H9 (cell line): Measurements from ENCODE around the gene CUL2. TPM values are rescaled to one million over a fixed set of nuclear protein-coding genes. Genes with fewer than 3 reads are reported as not detected.

Experiments
- DNase-seq: peaks from one replicate; pipeline ENCODE4 v3.0.0-alpha.2; 2017
- H2AFZ ChIP-seq: one replicate; pipeline ENCODE4 v1.6.1; 2013; ENCODE audit warnings: mild to moderate bottlenecking, low read length, control low read depth, moderate library complexity
- H2AK5ac ChIP-seq: 2 replicates; pipeline ENCODE4 v1.6.1; 2013; ENCODE audit warnings: low read length, control low read depth, mixed read lengths; ENCODE audit not compliant: insufficient read length
- H2BK120ac ChIP-seq: one replicate; pipeline ENCODE4 v1.6.1; 2013; ENCODE audit warnings: low read depth, mild to moderate bottlenecking, low read length, control low read depth, inconsistent platforms; ENCODE audit not compliant: poor library complexity, severe bottlenecking
- H2BK12ac ChIP-seq: 2 replicates; pipeline ENCODE4 v1.6.1; 2013; ENCODE audit warnings: low read length, control low read depth, mixed read lengths, low read depth; ENCODE audit not compliant: insufficient read length
- H2BK15ac ChIP-seq: 2 replicates; pipeline ENCODE4 v1.6.1; 2013; ENCODE audit warnings: low read depth, low read length, control low read depth
- H2BK20ac ChIP-seq: one replicate; pipeline ENCODE4 v1.6.1; 2013; ENCODE audit warnings: low read depth, mild to moderate bottlenecking, low read length, control low read depth, inconsistent platforms; ENCODE audit not compliant: poor library complexity, severe bottlenecking
- H2BK5ac ChIP-seq: 2 replicates; pipeline ENCODE4 v1.6.1; 2013; ENCODE audit warnings: low read length, control low read depth, mixed read lengths; ENCODE audit not compliant: insufficient read length
- H3K14ac ChIP-seq: 2 replicates; pipeline ENCODE4 v1.6.1; 2013; ENCODE audit warnings: low read length, control low read depth; ENCODE audit not compliant: insufficient read depth
- H3K18ac ChIP-seq: 2 replicates; pipeline ENCODE4 v1.6.1; 2013; ENCODE audit warnings: low read depth, mild to moderate bottlenecking, mixed read lengths, low read length, control low read depth; ENCODE audit not compliant: insufficient read length
- H3K23ac ChIP-seq: 2 replicates; pipeline ENCODE4 v1.6.1; 2013; ENCODE audit warnings: low read length, control low read depth, mixed read lengths, low read depth; ENCODE audit not compliant: insufficient read length
- H3K23me2 ChIP-seq: 2 replicates; pipeline ENCODE4 v1.6.1; 2013; ENCODE audit warnings: low read depth, mild to moderate bottlenecking, mixed read lengths, low read length, control low read depth; ENCODE audit not compliant: insufficient read length, poor library complexity, severe bottlenecking
- H3K27ac ChIP-seq: 2 replicates; pipeline ENCODE4 v1.5.1; 2013; ENCODE audit warnings: low read length, control low read depth, mixed read lengths, low read depth; ENCODE audit not compliant: insufficient read length
- H3K27me3 ChIP-seq: 2 replicates; pipeline ENCODE4 v1.6.1; 2013; ENCODE audit warnings: low read length, control low read depth, inconsistent platforms; ENCODE audit not compliant: insufficient read depth
- H3K4ac ChIP-seq: 2 replicates; pipeline ENCODE4 v1.6.1; 2013; ENCODE audit warnings: low read depth, mild to moderate bottlenecking, control low read depth, inconsistent platforms, low read length, moderate library complexity
- H3K4me1 ChIP-seq: 2 replicates; pipeline ENCODE4 v1.6.1; 2013; ENCODE audit warnings: low read length, control low read depth, inconsistent platforms; ENCODE audit not compliant: insufficient read depth
- H3K4me2 ChIP-seq: 2 replicates; pipeline ENCODE4 v1.6.1; 2013; ENCODE audit warnings: low read length, control low read depth, mixed read lengths; ENCODE audit not compliant: insufficient read length, insufficient read depth
- H3K56ac ChIP-seq: 2 replicates; pipeline ENCODE4 v1.6.1; 2013; ENCODE audit warnings: low read depth, mild to moderate bottlenecking, mixed read lengths, low read length, control low read depth; ENCODE audit not compliant: insufficient read length
- H3K79me1 ChIP-seq: 2 replicates; pipeline ENCODE4 v1.6.1; 2013; ENCODE audit warnings: low read depth, mild to moderate bottlenecking, moderate library complexity, low read length, control low read depth, inconsistent platforms; ENCODE audit not compliant: insufficient read depth, poor library complexity, severe bottlenecking
- H3K79me2 ChIP-seq: 2 replicates; pipeline ENCODE4 v1.6.1; 2013; ENCODE audit warnings: low read length, control low read depth, inconsistent platforms; ENCODE audit not compliant: insufficient read depth
- H3K9ac ChIP-seq: 2 replicates; pipeline ENCODE4 v1.6.1; 2013; ENCODE audit warnings: low read length, control low read depth, mixed read lengths; ENCODE audit not compliant: insufficient read length; ENCODE audit errors: extremely low read depth
- H3K9me3 ChIP-seq: one replicate; pipeline ENCODE4 v1.6.1; 2013; ENCODE audit warnings: low read depth, low read length, inconsistent platforms; ENCODE audit not compliant: control insufficient read depth
- H3T11ph ChIP-seq: one replicate; pipeline ENCODE4 v1.6.1; 2013; ENCODE audit warnings: mild to moderate bottlenecking, low read length, control low read depth, inconsistent platforms
- H4K20me1 ChIP-seq: one replicate; pipeline ENCODE4 v1.6.1; 2013; ENCODE audit not compliant: control insufficient read depth, insufficient read length, insufficient read depth
- H4K5ac ChIP-seq: 2 replicates; pipeline ENCODE4 v1.6.1; 2013; ENCODE audit warnings: low read depth, mild to moderate bottlenecking, mixed read lengths, low read length, control low read depth; ENCODE audit not compliant: insufficient read length
- H4K8ac ChIP-seq: replicated peaks from 2 replicates; pipeline ENCODE4 v1.6.1; 2013; ENCODE audit warnings: low read length, control low read depth, mixed read lengths, low read depth; ENCODE audit not compliant: insufficient read length
- H4K91ac ChIP-seq: 2 replicates; pipeline ENCODE4 v1.6.1; 2013; ENCODE audit warnings: low read depth, mild to moderate bottlenecking, moderate library complexity, mixed read lengths, low read length, control low read depth; ENCODE audit not compliant: insufficient read length
- H3K27ac Mint-ChIP-seq, 3 experiments: 2 replicates in 2 of 3; 3 replicates in 1 of 3; pipeline ENCODE4 v1.8.0; 2020 to 2021; ENCODE audit warnings: mixed read lengths in 3 of 3, mild to moderate bottlenecking in 1 of 3, moderate library complexity in 1 of 3
- H3K27me3 Mint-ChIP-seq: 2 replicates; pipeline ENCODE4 v1.8.0; 2021; ENCODE audit warnings: low read depth, mild to moderate bottlenecking, moderate library complexity, mixed read lengths
- H3K36me3 Mint-ChIP-seq, 3 experiments: 2 replicates in 2 of 3; 3 replicates in 1 of 3; pipeline ENCODE4 v1.8.0; 2020 to 2021; ENCODE audit warnings: low read depth in 3 of 3, mixed read lengths in 3 of 3; ENCODE audit not compliant: insufficient read depth in 1 of 3
- H3K4me1 Mint-ChIP-seq, 2 experiments: 2 replicates each; pipeline ENCODE4 v1.8.0; 2020; ENCODE audit warnings: mixed read lengths in 2 of 2
- H3K4me3 Mint-ChIP-seq, 2 experiments: 2 replicates in 1 of 2; 3 replicates in 1 of 2; pipeline ENCODE4 v1.8.0; 2020 to 2021; ENCODE audit warnings: mild to moderate bottlenecking in 2 of 2, mixed read lengths in 2 of 2, moderate library complexity in 1 of 2
- H3K9me3 Mint-ChIP-seq, 2 experiments: 2 replicates in 1 of 2; 3 replicates in 1 of 2; pipeline ENCODE4 v1.8.0; 2020; ENCODE audit warnings: mild to moderate bottlenecking in 2 of 2, mixed read lengths in 2 of 2, moderate library complexity in 1 of 2
- WGBS: extraction: QIAGEN DNeasy Blood & Tissue Kit; methylation state at CpG from one replicate; pipeline ENCODE4 v1.1.7; 2013; ENCODE audit warnings: missing lambda C conversion rate, low lambda C conversion rate, mixed read lengths; ENCODE audit not compliant: insufficient read length; ENCODE audit errors: extremely low coverage; 5-methylcytosine and 5-hydroxymethylcytosine counted together
- total RNA-seq: library from RNA; stranded (reverse); gene quantifications from 2 replicates; pipeline ENCODE4 v1.2.1, GENCODE V29; 2021
- TF ChIP-seq, protein P1 (sequence below): fragments of 200-600 bp; sonication (generic); conservative IDR thresholded peaks from 3 replicates; pipeline ENCODE4 v1.8.0; 2021; ENCODE audit warnings: antibody characterized with exemption, mild to moderate bottlenecking

CUL2 gene
- total RNA-seq, 1 experiment from 2014 or later, result 43.3 TPM

- DNase-seq, result no peak
- H3K27me3 Mint-ChIP-seq, result no peaks in the 10 kb centered on the region
- Histone ChIP-seq H3K4ac (no peak overlapping the region), H3K79me1 (no peaks in the 10 kb centered on the region), H3K27me3 (no peaks in the 10 kb centered on the region), H3K56ac (no peak overlapping the region), H4K91ac (no peak overlapping the region), H2BK12ac (no peak overlapping the region), H3T11ph (no peak overlapping the region), H3K9ac (no peak overlapping the region), H3K23ac (no peak overlapping the region), H2BK5ac (no peak overlapping the region), H2AK5ac (no peak overlapping the region), H3K18ac (no peak overlapping the region), H3K4me1 (peaks cover 2% of the 10 kb centered on the region), H2BK15ac (no peak overlapping the region), H3K9me3 (no peaks in the 10 kb centered on the region), H3K79me2 (no peaks in the 10 kb centered on the region), H4K20me1 (no peaks in the 10 kb centered on the region), H2BK20ac (no peak overlapping the region), H4K8ac (no peak overlapping the region), H3K14ac (no peak overlapping the region), H3K4me2 (no peak overlapping the region), H3K27ac (no peak overlapping the region), H4K5ac (no peak overlapping the region), H3K23me2 (no peaks in the 10 kb centered on the region), H2BK120ac (no peak overlapping the region), H2AFZ (no peak overlapping the region)
- peaks cover 26 to 32% of the 10 kb centered on the region in 2 experiments for H3K4me1 Mint-ChIP-seq
- H3K36me3 Mint-ChIP-seq, result peaks cover 5 to 24% (median 23%) of the 10 kb centered on the region in 3 experiments; a peak in 5 of 7 replicates
- WGBS, result no CpG with 5 or more reads among the region's 4 CpGs
- no peaks in the 10 kb centered on the region for H3K9me3 Mint-ChIP-seq
- no peak overlapping the region for H3K4me3 Mint-ChIP-seq
- H3K27ac Mint-ChIP-seq, result peak overlapping the region in 2 of 3 experiments; percentile 1 to 20; a peak in 2 of 7 replicates
- TF ChIP-seq, protein P1, sequence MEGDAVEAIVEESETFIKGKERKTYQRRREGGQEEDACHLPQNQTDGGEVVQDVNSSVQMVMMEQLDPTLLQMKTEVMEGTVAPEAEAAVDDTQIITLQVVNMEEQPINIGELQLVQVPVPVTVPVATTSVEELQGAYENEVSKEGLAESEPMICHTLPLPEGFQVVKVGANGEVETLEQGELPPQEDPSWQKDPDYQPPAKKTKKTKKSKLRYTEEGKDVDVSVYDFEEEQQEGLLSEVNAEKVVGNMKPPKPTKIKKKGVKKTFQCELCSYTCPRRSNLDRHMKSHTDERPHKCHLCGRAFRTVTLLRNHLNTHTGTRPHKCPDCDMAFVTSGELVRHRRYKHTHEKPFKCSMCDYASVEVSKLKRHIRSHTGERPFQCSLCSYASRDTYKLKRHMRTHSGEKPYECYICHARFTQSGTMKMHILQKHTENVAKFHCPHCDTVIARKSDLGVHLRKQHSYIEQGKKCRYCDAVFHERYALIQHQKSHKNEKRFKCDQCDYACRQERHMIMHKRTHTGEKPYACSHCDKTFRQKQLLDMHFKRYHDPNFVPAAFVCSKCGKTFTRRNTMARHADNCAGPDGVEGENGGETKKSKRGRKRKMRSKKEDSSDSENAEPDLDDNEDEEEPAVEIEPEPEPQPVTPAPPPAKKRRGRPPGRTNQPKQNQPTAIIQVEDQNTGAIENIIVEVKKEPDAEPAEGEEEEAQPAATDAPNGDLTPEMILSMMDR, result no peak
Observed at GRCh38 chr10:35007858-35008301, 82.3 kb downstream of the CUL2 start.
